Measurements from ENCODE around the gene TNXB. TPM values are rescaled to one million over a fixed set of nuclear protein-coding genes. Genes with fewer than 3 reads are reported as not detected.
A peak's percentile ranks its signal among the peaks of the same experiment; 100 is the strongest.
"Not testable (repeated sequence)": the region's sequence is repeated elsewhere in the genome, so short reads cannot be mapped to it uniquely, and the experiment has no call there.

TNXB gene
- total RNA-seq, 1 donor from 2014 or later, result 6.0 TPM

DNA sequence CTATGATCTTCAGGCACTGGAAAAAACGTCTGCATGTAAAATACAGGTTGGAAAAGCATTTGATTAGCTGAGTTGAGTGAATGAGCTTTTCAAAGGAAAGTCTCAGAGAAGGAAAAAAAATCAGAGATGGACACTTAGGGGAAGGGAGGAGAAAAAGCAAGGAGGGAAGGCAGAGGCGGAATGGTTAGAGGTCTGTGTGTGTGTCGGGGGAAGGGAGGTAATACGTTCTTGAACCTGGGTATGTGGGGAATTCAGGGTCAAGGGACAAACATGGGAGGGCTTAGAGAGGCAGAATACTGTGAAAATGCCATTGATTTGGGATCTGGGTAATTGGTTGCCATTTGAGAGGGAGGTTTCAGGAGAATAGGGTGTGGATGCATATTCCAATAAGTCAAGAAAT is 37.5 kb upstream of the TNXB start:
- no peak overlapping the region for H3K4me3 Mint-ChIP-seq (ENCODE audit: unreplicated experiment)
- H3K4me1 Mint-ChIP-seq (ENCODE audit: low read depth, unreplicated experiment), result peaks cover 14% of the 10 kb centered on the region
- H3K36me3 Mint-ChIP-seq (ENCODE audit: unreplicated experiment), result no peaks in the 10 kb centered on the region
- peaks cover 27% of the 10 kb centered on the region for H3K27me3 Mint-ChIP-seq (ENCODE audit: unreplicated experiment)
- no peak for TF ChIP-seq CTCF (IDR thresholded peaks at IDR 0.05; ENCODE audit: partially characterized antibody, unreplicated experiment)
- H3K27ac Mint-ChIP-seq (ENCODE audit: unreplicated experiment), result no peak overlapping the region
- H3K9me3 Mint-ChIP-seq (ENCODE audit: unreplicated experiment), result peaks cover 11% of the 10 kb centered on the region
- no peak for DNase-seq

DNA sequence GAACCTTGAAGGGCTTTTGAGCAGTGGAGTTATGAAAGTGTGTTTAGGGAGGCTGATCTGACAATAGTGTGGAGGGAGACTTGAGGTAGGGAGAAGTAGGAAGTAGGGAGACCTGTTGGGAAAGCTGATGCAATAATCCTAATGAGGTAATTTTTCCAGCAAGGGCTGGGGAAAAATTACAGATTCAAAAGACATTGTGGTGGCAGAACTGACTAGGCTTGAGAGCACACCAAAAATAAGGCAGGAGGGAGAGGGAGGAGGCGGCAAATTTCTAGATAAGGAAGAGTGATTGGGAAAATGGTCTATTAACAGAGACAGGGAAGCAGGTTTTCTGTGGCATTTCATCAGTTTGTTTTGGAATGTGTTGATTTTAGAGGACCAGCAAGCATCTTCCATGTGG is 37.1 kb upstream of the TNXB start:
- TF ChIP-seq CTCF (IDR thresholded peaks at IDR 0.05; ENCODE audit: partially characterized antibody, unreplicated experiment), result no peak
- Mint-ChIP-seq H3K4me3 (ENCODE audit: unreplicated experiment) (peak overlapping the region; percentile 17), H3K27ac (ENCODE audit: unreplicated experiment) (peak overlapping the region; percentile 19), H3K36me3 (ENCODE audit: unreplicated experiment) (no peaks in the 10 kb centered on the region), H3K4me1 (ENCODE audit: low read depth, unreplicated experiment) (peaks cover 14% of the 10 kb centered on the region), H3K27me3 (ENCODE audit: unreplicated experiment) (peaks cover 29% of the 10 kb centered on the region), H3K9me3 (ENCODE audit: unreplicated experiment) (peaks cover 9% of the 10 kb centered on the region)
- DNase-seq, result no peak

GRCh38 chr6:32144238-32144637 is 35.1 kb upstream of the TNXB start:
- not testable (repeated sequence) for DNase-seq; H3K4me3 Mint-ChIP-seq (ENCODE audit: unreplicated experiment); H3K9me3 Mint-ChIP-seq (ENCODE audit: unreplicated experiment); H3K4me1 Mint-ChIP-seq (ENCODE audit: low read depth, unreplicated experiment); H3K36me3 Mint-ChIP-seq (ENCODE audit: unreplicated experiment); H3K27ac Mint-ChIP-seq (ENCODE audit: unreplicated experiment)
- H3K27me3 Mint-ChIP-seq (ENCODE audit: unreplicated experiment), result peaks cover 22% of the 10 kb centered on the region

DNA sequence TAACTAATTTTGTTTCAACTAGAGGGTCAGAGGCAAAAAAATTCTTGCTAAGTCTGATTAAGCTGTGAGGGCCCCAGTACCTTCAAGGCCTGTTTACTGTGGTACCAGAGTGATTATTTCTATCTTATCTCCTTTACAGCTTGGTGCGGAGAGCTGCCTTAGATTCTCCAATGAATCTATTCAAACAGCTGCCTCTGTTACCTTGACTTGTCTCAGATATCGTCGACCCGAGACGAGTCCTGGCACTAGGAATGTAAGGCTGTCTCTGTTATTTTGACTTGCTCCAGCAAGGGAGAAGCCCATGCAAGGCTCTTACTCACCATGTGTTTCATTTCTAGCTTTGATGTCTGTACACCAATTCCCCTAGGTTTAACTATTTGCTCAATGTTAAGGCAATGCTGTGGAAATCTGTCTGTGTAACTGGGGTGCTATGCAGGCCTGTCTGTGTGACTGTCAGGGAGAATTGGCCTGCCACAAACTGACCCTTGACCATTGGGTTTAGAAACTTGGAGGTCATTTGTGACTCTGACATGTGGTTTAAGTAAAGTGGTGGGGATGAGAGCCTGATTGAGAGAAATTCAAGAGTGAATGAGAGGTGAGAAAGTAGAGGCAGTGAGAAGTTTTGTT is 31.4 kb upstream of the TNXB start:
- Mint-ChIP-seq H3K27me3 (ENCODE audit: unreplicated experiment) (peaks cover 14% of the 10 kb centered on the region), H3K4me3 (ENCODE audit: unreplicated experiment) (no peak overlapping the region), H3K27ac (ENCODE audit: unreplicated experiment) (no peak overlapping the region), H3K4me1 (ENCODE audit: low read depth, unreplicated experiment) (no peaks in the 10 kb centered on the region), H3K9me3 (ENCODE audit: unreplicated experiment) (no peaks in the 10 kb centered on the region), H3K36me3 (ENCODE audit: unreplicated experiment) (no peaks in the 10 kb centered on the region)
- TF ChIP-seq CTCF (IDR thresholded peaks at IDR 0.05; ENCODE audit: partially characterized antibody, unreplicated experiment), result no peak
- DNase-seq, result no peak

- Mint-ChIP-seq H3K9me3 (ENCODE audit: unreplicated experiment) (no peaks in the 10 kb centered on the region), H3K27me3 (ENCODE audit: unreplicated experiment) (peaks cover 14% of the 10 kb centered on the region), H3K4me3 (ENCODE audit: unreplicated experiment) (no peak overlapping the region), H3K4me1 (ENCODE audit: low read depth, unreplicated experiment) (no peaks in the 10 kb centered on the region), H3K27ac (ENCODE audit: unreplicated experiment) (no peak overlapping the region), H3K36me3 (ENCODE audit: unreplicated experiment) (no peaks in the 10 kb centered on the region)
- TF ChIP-seq CTCF (IDR thresholded peaks at IDR 0.05; ENCODE audit: partially characterized antibody, unreplicated experiment), result no peak
- no peak for DNase-seq
Measured at GRCh38 chr6:32139590-32139989, 30.5 kb upstream of the TNXB start.
